GM12878 (cell line): ENCODE data around the gene PATL2. TPM values are rescaled to one million over a fixed set of nuclear protein-coding genes. Genes with fewer than 3 reads are reported as not detected.

Source experiments
- ATAC-seq: fragments of 200-7000 bp; cut with Tn5 transposase; 3 replicates; pipeline ENCODE4 v1.9.1; 2020; ENCODE audit warnings: mild to moderate bottlenecking, moderate library complexity
- BruUV-seq: library from RNA; stranded (reverse); fragments of 400-500 nt; replicated peaks from 2 replicates; lab custom pipeline; 2021; lab: Mats Ljungman, UMichigan
- CTCF ChIA-PET: fragments of 300-600 bp; sonication (Branson Sonifier 250); formaldehyde crosslinking; extraction: SDS; loops from one replicate; lab custom pipeline; 2021; ENCODE audit warnings: inconsistent platforms; lab: Yijun Ruan, JAX
- POLR2A ChIA-PET: fragments of 350-600 bp; formaldehyde crosslinking; extraction: SDS; loops from one replicate; lab custom pipeline; 2021; ENCODE audit warnings: inconsistent platforms; lab: Charles Lee
- RAD21 ChIA-PET: fragments of 300-600 bp; sonication (Branson Sonifier 250); formaldehyde crosslinking; loops from one replicate; lab custom pipeline; 2023; ENCODE audit warnings: antibody characterized with exemption; ENCODE audit not compliant: unreplicated experiment; lab: Charles Lee
- SMC1A ChIA-PET: fragments of 300-600 bp; sonication (Branson Sonifier 250); formaldehyde crosslinking; loops from one replicate; lab custom pipeline; 2023; ENCODE audit not compliant: unreplicated experiment, uncharacterized antibody; lab: Charles Lee
- DNase-seq: peaks from one replicate; pipeline ENCODE4 v3.0.0-alpha.2; 2011; ENCODE audit warnings: low read depth, low spot score
- FAIRE-seq: peaks from 3 replicates; lab custom pipeline; 2011; peaks lifted over from hg19 to GRCh38; lab: Jason Lieb, UNC
- H2AFZ ChIP-seq: 2 replicates; pipeline ENCODE4 v1.6.0; 2011; ENCODE audit warnings: low read depth, low read length, control low read depth; ENCODE audit not compliant: control insufficient read depth
- H3K27ac ChIP-seq: 2 replicates; pipeline ENCODE4 v1.5.1; 2011; ENCODE audit warnings: control low read depth; ENCODE audit not compliant: control insufficient read depth, insufficient read depth
- H3K27me3 ChIP-seq, 2 experiments: replicated peaks in 1 of 2; 2 replicates each; pipeline versions ENCODE4 v1.6.0 to v1.6.1; 2011; ENCODE audit warnings: low read length in 1 of 2; ENCODE audit not compliant: control insufficient read depth in 2 of 2, insufficient read depth in 2 of 2
- H3K36me3 ChIP-seq, 2 experiments: 2 replicates each; pipeline ENCODE4 v1.5.1; 2011; ENCODE audit warnings: low read length in 1 of 2; ENCODE audit not compliant: control insufficient read depth in 2 of 2, insufficient read depth in 2 of 2
- H3K4me1 ChIP-seq: 2 replicates; pipeline ENCODE4 v1.6.1; 2011; ENCODE audit warnings: mild to moderate bottlenecking, low read length, moderate library complexity, mixed read lengths; ENCODE audit not compliant: control insufficient read depth, insufficient read depth
- H3K4me2 ChIP-seq: 2 replicates; pipeline ENCODE4 v1.6.0; 2011; ENCODE audit warnings: control low read depth; ENCODE audit not compliant: control insufficient read depth, insufficient read depth
- H3K4me3 ChIP-seq: fragments of 200-600 bp; sonication (generic); 2 replicates; pipeline ENCODE4 v1.5.1; 2016
- H3K79me2 ChIP-seq: 2 replicates; pipeline ENCODE4 v1.6.0; 2011; ENCODE audit warnings: low read length; ENCODE audit not compliant: control insufficient read depth, insufficient read depth
- H3K9ac ChIP-seq: 2 replicates; pipeline ENCODE4 v1.8.0; 2011; ENCODE audit warnings: low read length, control low read depth, mixed read lengths; ENCODE audit not compliant: control insufficient read depth, insufficient read depth
- H3K9me3 ChIP-seq: replicated peaks from 3 replicates; pipeline ENCODE4 v1.5.1; 2011; ENCODE audit warnings: mild to moderate bottlenecking, low read length; ENCODE audit not compliant: control insufficient read depth, insufficient read depth
- H4K20me1 ChIP-seq: 2 replicates; pipeline ENCODE4 v1.6.0; 2011; ENCODE audit not compliant: control insufficient read depth, insufficient read depth
- ATF7 ChIP-seq: fragments of 450-650 bp; IDR thresholded peaks from 2 replicates; pipeline ENCODE4 v1.6.1; 2016; ENCODE audit warnings: low read depth, mild to moderate bottlenecking
- EED ChIP-seq: sonication (generic); IDR thresholded peaks from 2 replicates; pipeline ENCODE4 v1.6.1; 2016; ENCODE audit warnings: antibody characterized with exemption, low read depth
- MEF2A ChIP-seq: IDR thresholded peaks from 2 replicates; pipeline ENCODE4 v1.6.1; 2011; ENCODE audit warnings: low read depth, mild to moderate bottlenecking, low read length, moderate library complexity; ENCODE audit not compliant: insufficient read depth
- MTA2 ChIP-seq: fragments of 450-650 bp; IDR thresholded peaks from 2 replicates; pipeline ENCODE4 v1.6.1; 2016; ENCODE audit warnings: low read depth, mild to moderate bottlenecking, moderate library complexity
- NR2F1 ChIP-seq: fragments of 450-650 bp; conservative IDR thresholded peaks from 2 replicates; pipeline ENCODE4 v1.6.1; 2017; ENCODE audit warnings: mild to moderate bottlenecking
- POLR2AphosphoS5 ChIP-seq: IDR thresholded peaks from 2 replicates; pipeline ENCODE4 v1.6.1; 2011; ENCODE audit warnings: mild to moderate bottlenecking, low read length, inconsistent platforms
- RAD21 ChIP-seq: IDR thresholded peaks from 2 replicates; pipeline ENCODE4 v1.6.1; 2011; ENCODE audit warnings: mild to moderate bottlenecking, low read depth, low read length, moderate library complexity; ENCODE audit not compliant: insufficient read depth
- SMC3 ChIP-seq: IDR thresholded peaks from 2 replicates; pipeline ENCODE4 v1.6.1; 2011; ENCODE audit warnings: low read length, improper control_type of control experiment, borderline replicate concordance
- SREBF2 ChIP-seq: IDR thresholded peaks from 2 replicates; pipeline ENCODE4 v1.6.1; 2012; ENCODE audit warnings: mild to moderate bottlenecking, low read length
- ZNF217 ChIP-seq: fragments of 450-650 bp; IDR thresholded peaks from 2 replicates; pipeline ENCODE4 v1.6.1; 2017; ENCODE audit warnings: antibody characterized with exemption, mild to moderate bottlenecking
- WGBS: methylation state at CpG from one replicate; pipeline ENCODE4 v1.1.6; 2016; ENCODE audit warnings: low lambda C conversion rate; ENCODE audit not compliant: insufficient replicate concordance, insufficient coverage; ENCODE audit errors: missing lambda C conversion rate; 5-methylcytosine and 5-hydroxymethylcytosine counted together
- in situ Hi-C: fragments of 300-500 bp; cut with MboI; formaldehyde crosslinking; loops from 9 replicates; pipeline ENCODE4 v1.14.3; 2018; ENCODE audit warnings: mixed read lengths
- intact Hi-C: fragments of 100-400 bp; cut with micrococcal nuclease; formaldehyde crosslinking; loops from one replicate; pipeline ENCODE4 v1.14.2; 2022; ENCODE audit not compliant: unreplicated experiment
- polyA plus RNA-seq, 11 experiments: library from polyadenylated mRNA; depleted of rRNA in 4 of 11; unstranded in 6 of 11; stranded (reverse) in 5 of 11; fragments of >200 nt; fragmentation: Nextera tagmentation in 4 of 11; fragmentation: Illumina TruSeq in 1 of 11; extraction: Ambion mirVana in 4 of 11; extraction: Trizol in 1 of 11; gene quantifications; 1 replicate in 1 of 11; 2 replicates in 10 of 11; pipeline versions ENCODE4 v1.2.1 to v1.2.3, GENCODE V29; 2011 to 2016; ENCODE audit warnings: inconsistent platforms in 2 of 11, missing spikeins in 2 of 11, low read depth in 1 of 11
- total RNA-seq, 4 experiments: library from RNA; depleted of rRNA in 3 of 4; stranded (reverse); fragments of >200 nt in 3 of 4; fragmentation: Illumina TruSeq in 1 of 4; extraction: Trizol in 1 of 4; gene quantifications; 2 replicates each; pipeline versions ENCODE4 v1.2.1 to v1.2.3, GENCODE V29; 2013 to 2021
- TF ChIP-seq, protein P1 (sequence below): fragments of 450-650 bp; IDR thresholded peaks from 2 replicates; pipeline ENCODE4 v1.6.1; 2016; ENCODE audit warnings: mild to moderate bottlenecking, moderate library complexity, borderline replicate concordance
- TF ChIP-seq, protein P2 (sequence below): fragments of 450-650 bp; IDR thresholded peaks from 2 replicates; pipeline ENCODE4 v1.6.1; 2017; ENCODE audit warnings: mild to moderate bottlenecking
- TF ChIP-seq, protein P3 (sequence below): fragments of 450-650 bp; formaldehyde crosslinking; IDR thresholded peaks from 2 replicates; pipeline ENCODE4 v1.5.0; 2022; ENCODE audit warnings: mild to moderate bottlenecking, missing genetic modification characterization

Gene PATL2
- total and polyA plus RNA-seq, 10 of the 15 experiments (the other 5 are each of a cell fraction or from before 2014, with no cell fraction given): 4.2 to 16.2 (median 12.1) TPM

DNA sequence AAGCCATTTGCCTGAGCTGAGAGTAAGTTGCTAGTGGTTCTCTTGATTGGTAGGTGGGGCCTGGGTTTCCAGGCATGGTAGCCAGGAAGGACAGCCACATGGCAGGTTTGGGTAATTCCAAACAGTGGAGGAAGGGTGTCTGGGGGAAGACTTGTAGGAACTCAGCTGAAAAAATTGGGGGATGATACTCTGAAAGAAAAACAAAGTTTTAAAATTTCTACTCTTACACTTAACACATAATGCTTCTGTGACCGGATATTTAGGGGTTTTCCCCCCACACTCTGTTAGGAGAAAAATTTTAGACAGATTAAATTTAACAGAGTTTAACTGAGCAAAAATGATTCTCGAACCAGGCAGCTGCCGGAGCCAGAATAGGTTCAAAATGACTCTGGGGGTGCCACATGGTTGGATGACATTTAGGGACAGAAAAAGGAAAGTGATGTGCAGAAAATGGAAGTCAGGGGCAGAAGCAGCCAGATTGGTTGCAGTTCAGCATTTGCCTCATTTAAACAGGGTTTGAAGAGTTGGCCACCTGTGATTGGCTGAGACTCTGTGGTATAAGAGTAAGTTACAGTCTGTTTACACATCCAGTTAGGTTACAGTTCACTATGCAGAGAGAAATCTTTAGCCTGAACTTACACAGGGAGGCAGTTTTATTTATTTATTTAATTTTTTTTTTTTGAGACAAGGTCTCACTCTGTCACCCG lies 8.3 kb upstream of the PATL2 start:
- Histone ChIP-seq H4K20me1 (peaks cover 21% of the 10 kb centered on the region), H2AFZ (no peak overlapping the region), H3K36me3 (peaks cover 19 to 43% of the 10 kb centered on the region in 2 experiments), H3K9ac (peak overlapping the region; percentile 59; the same call in 1 of the 2 replicates), H3K27me3 (no peaks in the 10 kb centered on the region), H3K4me2 (0 out of 2 replicates have a peak overlapping the region, but pooled peaks have one; percentile 26), H3K4me1 (peaks cover 79% of the 10 kb centered on the region), H3K9me3 (no peaks in the 10 kb centered on the region), H3K27ac (peak overlapping the region; percentile 83), H3K4me3 (no peak overlapping the region), H3K79me2 (peaks cover 61% of the 10 kb centered on the region)
- in situ Hi-C loops (no loop called here), intact Hi-C loops (no loop called here)
- FAIRE-seq (peak; percentile 41), DNase-seq (peak; percentile 91), ATAC-seq (peak; percentile 62)
- ChIA-PET RAD21 (interaction anchor here (1.1 to 19.7 kb wide), 4 partner anchors 5 to 56 kb away, joined by 6 to 653 read pairs (median 332); partner anchors contain the start of genes B2M, PATL2, SPG11 and TRIM69), SMC1A (interaction anchor here (0.9 to 19.0 kb wide), 4 partner anchors 9 to 120 kb away, joined by 3 to 637 read pairs (median 47); partner anchors contain the start of genes PATL2, SPG11 and TRIM69), POLR2A (interaction anchor here (0.8 to 24.8 kb wide), 4 partner anchors 8 to 54 kb away, joined by 3 to 718 read pairs (median 167); partner anchors contain the start of genes B2M, PATL2, SPG11 and TRIM69), CTCF (interaction anchor here (3.5 to 14.3 kb wide), 4 partner anchors 8 to 53 kb away, joined by 29 to 278 read pairs (median 178); partner anchors contain the start of genes SPG11 and TRIM69)
- 1% methylated on average over 4 of the region's 4 CpGs for WGBS
- BruUV-seq: no TSS peak
- TF ChIP-seq, protein P1, sequence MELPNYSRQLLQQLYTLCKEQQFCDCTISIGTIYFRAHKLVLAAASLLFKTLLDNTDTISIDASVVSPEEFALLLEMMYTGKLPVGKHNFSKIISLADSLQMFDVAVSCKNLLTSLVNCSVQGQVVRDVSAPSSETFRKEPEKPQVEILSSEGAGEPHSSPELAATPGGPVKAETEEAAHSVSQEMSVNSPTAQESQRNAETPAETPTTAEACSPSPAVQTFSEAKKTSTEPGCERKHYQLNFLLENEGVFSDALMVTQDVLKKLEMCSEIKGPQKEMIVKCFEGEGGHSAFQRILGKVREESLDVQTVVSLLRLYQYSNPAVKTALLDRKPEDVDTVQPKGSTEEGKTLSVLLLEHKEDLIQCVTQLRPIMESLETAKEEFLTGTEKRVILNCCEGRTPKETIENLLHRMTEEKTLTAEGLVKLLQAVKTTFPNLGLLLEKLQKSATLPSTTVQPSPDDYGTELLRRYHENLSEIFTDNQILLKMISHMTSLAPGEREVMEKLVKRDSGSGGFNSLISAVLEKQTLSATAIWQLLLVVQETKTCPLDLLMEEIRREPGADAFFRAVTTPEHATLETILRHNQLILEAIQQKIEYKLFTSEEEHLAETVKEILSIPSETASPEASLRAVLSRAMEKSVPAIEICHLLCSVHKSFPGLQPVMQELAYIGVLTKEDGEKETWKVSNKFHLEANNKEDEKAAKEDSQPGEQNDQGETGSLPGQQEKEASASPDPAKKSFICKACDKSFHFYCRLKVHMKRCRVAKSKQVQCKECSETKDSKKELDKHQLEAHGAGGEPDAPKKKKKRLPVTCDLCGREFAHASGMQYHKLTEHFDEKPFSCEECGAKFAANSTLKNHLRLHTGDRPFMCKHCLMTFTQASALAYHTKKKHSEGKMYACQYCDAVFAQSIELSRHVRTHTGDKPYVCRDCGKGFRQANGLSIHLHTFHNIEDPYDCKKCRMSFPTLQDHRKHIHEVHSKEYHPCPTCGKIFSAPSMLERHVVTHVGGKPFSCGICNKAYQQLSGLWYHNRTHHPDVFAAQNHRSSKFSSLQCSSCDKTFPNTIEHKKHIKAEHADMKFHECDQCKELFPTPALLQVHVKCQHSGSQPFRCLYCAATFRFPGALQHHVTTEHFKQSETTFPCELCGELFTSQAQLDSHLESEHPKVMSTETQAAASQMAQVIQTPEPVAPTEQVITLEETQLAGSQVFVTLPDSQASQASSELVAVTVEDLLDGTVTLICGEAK: no peak
- TF ChIP-seq SREBF2 (no peak), MEF2A (peak; percentile 66; the same call in 1 of the 2 replicates), ZNF217 (no peak), ATF7 (peak; percentile 42), MTA2 (no peak; the same call in 1 of the 2 replicates), SMC3 (no peak; the same call in 1 of the 2 replicates), EED (peak; percentile 63), POLR2AphosphoS5 (peak; percentile 97), RAD21 (0 out of 2 replicates have a peak, but pooled peaks have one; percentile 0), NR2F1 (no peak)
- TF ChIP-seq, protein P2, sequence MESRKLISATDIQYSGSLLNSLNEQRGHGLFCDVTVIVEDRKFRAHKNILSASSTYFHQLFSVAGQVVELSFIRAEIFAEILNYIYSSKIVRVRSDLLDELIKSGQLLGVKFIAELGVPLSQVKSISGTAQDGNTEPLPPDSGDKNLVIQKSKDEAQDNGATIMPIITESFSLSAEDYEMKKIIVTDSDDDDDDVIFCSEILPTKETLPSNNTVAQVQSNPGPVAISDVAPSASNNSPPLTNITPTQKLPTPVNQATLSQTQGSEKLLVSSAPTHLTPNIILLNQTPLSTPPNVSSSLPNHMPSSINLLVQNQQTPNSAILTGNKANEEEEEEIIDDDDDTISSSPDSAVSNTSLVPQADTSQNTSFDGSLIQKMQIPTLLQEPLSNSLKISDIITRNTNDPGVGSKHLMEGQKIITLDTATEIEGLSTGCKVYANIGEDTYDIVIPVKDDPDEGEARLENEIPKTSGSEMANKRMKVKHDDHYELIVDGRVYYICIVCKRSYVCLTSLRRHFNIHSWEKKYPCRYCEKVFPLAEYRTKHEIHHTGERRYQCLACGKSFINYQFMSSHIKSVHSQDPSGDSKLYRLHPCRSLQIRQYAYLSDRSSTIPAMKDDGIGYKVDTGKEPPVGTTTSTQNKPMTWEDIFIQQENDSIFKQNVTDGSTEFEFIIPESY: no peak
- TF ChIP-seq, protein P3, sequence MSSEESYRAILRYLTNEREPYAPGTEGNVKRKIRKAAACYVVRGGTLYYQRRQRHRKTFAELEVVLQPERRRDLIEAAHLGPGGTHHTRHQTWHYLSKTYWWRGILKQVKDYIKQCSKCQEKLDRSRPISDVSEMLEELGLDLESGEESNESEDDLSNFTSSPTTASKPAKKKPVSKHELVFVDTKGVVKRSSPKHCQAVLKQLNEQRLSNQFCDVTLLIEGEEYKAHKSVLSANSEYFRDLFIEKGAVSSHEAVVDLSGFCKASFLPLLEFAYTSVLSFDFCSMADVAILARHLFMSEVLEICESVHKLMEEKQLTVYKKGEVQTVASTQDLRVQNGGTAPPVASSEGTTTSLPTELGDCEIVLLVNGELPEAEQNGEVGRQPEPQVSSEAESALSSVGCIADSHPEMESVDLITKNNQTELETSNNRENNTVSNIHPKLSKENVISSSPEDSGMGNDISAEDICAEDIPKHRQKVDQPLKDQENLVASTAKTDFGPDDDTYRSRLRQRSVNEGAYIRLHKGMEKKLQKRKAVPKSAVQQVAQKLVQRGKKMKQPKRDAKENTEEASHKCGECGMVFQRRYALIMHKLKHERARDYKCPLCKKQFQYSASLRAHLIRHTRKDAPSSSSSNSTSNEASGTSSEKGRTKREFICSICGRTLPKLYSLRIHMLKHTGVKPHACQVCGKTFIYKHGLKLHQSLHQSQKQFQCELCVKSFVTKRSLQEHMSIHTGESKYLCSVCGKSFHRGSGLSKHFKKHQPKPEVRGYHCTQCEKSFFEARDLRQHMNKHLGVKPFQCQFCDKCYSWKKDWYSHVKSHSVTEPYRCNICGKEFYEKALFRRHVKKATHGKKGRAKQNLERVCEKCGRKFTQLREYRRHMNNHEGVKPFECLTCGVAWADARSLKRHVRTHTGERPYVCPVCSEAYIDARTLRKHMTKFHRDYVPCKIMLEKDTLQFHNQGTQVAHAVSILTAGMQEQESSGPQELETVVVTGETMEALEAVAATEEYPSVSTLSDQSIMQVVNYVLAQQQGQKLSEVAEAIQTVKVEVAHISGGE (CRISPR knock-in tag): no peak
